CD4-positive, alpha-beta T cell (primary cell): Measurements from ENCODE around the gene SELENOF. TPM values are rescaled to one million over a fixed set of nuclear protein-coding genes. Genes with fewer than 3 reads are reported as not detected.

Experiments
- ATAC-seq: fragments of 200-7000 bp; cut with Tn5 transposase; one replicate; pipeline ENCODE4 v1.10.0; 2022; ENCODE audit warnings: mild to moderate bottlenecking; ENCODE audit not compliant: poor library complexity
- CTCF ChIA-PET: fragments of 350-600 bp; sonication (Branson Sonifier 250); formaldehyde crosslinking; loops from one replicate; lab custom pipeline; 2021; ENCODE audit warnings: antibody characterized with exemption, inconsistent platforms; lab: Charles Lee
- POLR2A ChIA-PET: fragments of 350-600 bp; sonication (Branson Sonifier 250); formaldehyde crosslinking; loops from one replicate; lab custom pipeline; 2021; ENCODE audit warnings: antibody characterized with exemption, inconsistent platforms; lab: Charles Lee
- DNase-seq, 14 experiments: peaks; one replicate each; pipeline ENCODE4 v3.0.0-alpha.2; 2013 to 2020; ENCODE audit warnings: mixed read lengths in 2 of 14
- H3K27ac ChIP-seq, 2 donors: one replicate each; pipeline versions ENCODE4 v1.5.1 to v1.7.0; 2013; ENCODE audit warnings: low read length in 2 of 2, low read depth in 1 of 2, mild to moderate bottlenecking in 1 of 2
- H3K27me3 ChIP-seq, 2 experiments: 1 replicate in 1 of 2; 2 replicates in 1 of 2; pipeline versions ENCODE4 v1.6.1 to v1.7.0; 2013; ENCODE audit warnings: low read length in 2 of 2, control low read depth in 1 of 2, mild to moderate bottlenecking in 1 of 2, moderate library complexity in 1 of 2; ENCODE audit not compliant: insufficient read depth in 2 of 2, control insufficient read depth in 1 of 2
- H3K36me3 ChIP-seq: one replicate; pipeline ENCODE4 v1.6.1; 2013; ENCODE audit warnings: low read length, control low read depth; ENCODE audit not compliant: insufficient read depth
- H3K4me1 ChIP-seq: one replicate; pipeline ENCODE4 v1.6.1; 2013; ENCODE audit warnings: low read length, control low read depth; ENCODE audit not compliant: insufficient read depth
- H3K4me3 ChIP-seq: one replicate; pipeline ENCODE4 v1.5.1; 2013; ENCODE audit warnings: mild to moderate bottlenecking, low read length, moderate library complexity
- H3K9me3 ChIP-seq, 2 experiments: 1 replicate in 1 of 2; 2 replicates in 1 of 2; pipeline versions ENCODE4 v1.6.1 to v1.7.0; 2013; ENCODE audit warnings: low read length in 2 of 2, mild to moderate bottlenecking in 2 of 2, control low read depth in 1 of 2, moderate library complexity in 1 of 2; ENCODE audit not compliant: control insufficient read depth in 1 of 2, insufficient read depth in 1 of 2
- H3K27ac Mint-ChIP-seq: one replicate; pipeline ENCODE4 v1.8.0; 2020; ENCODE audit warnings: mixed read lengths
- H3K27me3 Mint-ChIP-seq: one replicate; pipeline ENCODE4 v1.8.0; 2021; ENCODE audit warnings: mixed read lengths
- H3K36me3 Mint-ChIP-seq: one replicate; pipeline ENCODE4 v1.8.0; 2021; ENCODE audit warnings: low read depth, mixed read lengths
- H3K4me1 Mint-ChIP-seq: one replicate; pipeline ENCODE4 v1.8.0; 2021; ENCODE audit warnings: low read depth, mixed read lengths
- H3K4me3 Mint-ChIP-seq: one replicate; pipeline ENCODE4 v1.8.0; 2020; ENCODE audit warnings: mild to moderate bottlenecking, mixed read lengths
- H3K9me3 Mint-ChIP-seq: one replicate; pipeline ENCODE4 v1.8.0; 2020; ENCODE audit warnings: mixed read lengths
- CTCF ChIP-seq: fragments of 200-600 bp; IDR thresholded peaks from one replicate; pipeline ENCODE4 v1.8.0; 2022; ENCODE audit warnings: antibody characterized with exemption, mild to moderate bottlenecking
- intact Hi-C, 2 experiments: fragments of 100-400 bp; cut with DNase I in 1 of 2; cut with micrococcal nuclease in 1 of 2; formaldehyde crosslinking; loops; one replicate each; pipeline versions ENCODE4 v1.15.1 to v1.9.0; 2023 to 2025; cut with DNase I, micrococcal nuclease
- total RNA-seq, 174 experiments: library from RNA in 2 of 174; stranded (reverse) in 2 of 174; gene quantifications; one replicate each; pipeline ENCODE4 v1.2.3 and lab custom pipeline; 2021 to 2026

Gene SELENOF
- total RNA-seq, 2 experiments from 2014 or later = 74.1 to 74.9 TPM

- H3K4me1 Mint-ChIP-seq = no peaks in the 10 kb centered on the region
- no peak overlapping the region for H3K27ac Mint-ChIP-seq
- no peak for DNase-seq
- H3K27me3 Mint-ChIP-seq = no peaks in the 10 kb centered on the region
- Histone ChIP-seq H3K9me3 (no peaks in the 10 kb centered on the region), H3K36me3 (no peaks in the 10 kb centered on the region), H3K27me3 (no peaks in the 10 kb centered on the region), H3K4me1 (no peaks in the 10 kb centered on the region), H3K27ac (no peak overlapping the region), H3K4me3 (no peak overlapping the region)
- POLR2A ChIA-PET = no interaction called here
- TF ChIP-seq CTCF = no peak
- intact Hi-C loops = no loop called here
- H3K9me3 Mint-ChIP-seq = no peaks in the 10 kb centered on the region
- no peak for ATAC-seq
- H3K36me3 Mint-ChIP-seq = no peaks in the 10 kb centered on the region
- no peak overlapping the region for H3K4me3 Mint-ChIP-seq
- CTCF ChIA-PET = no interaction called here
Observed at GRCh38 chr1:86852782-86853408, 61.0 kb downstream of the SELENOF start.

- Histone ChIP-seq H3K27ac (no peak overlapping the region), H3K4me1 (no peaks in the 10 kb centered on the region), H3K4me3 (no peak overlapping the region), H3K36me3 (no peaks in the 10 kb centered on the region), H3K9me3 (no peaks in the 10 kb centered on the region), H3K27me3 (no peaks in the 10 kb centered on the region)
- Mint-ChIP-seq H3K36me3 (no peaks in the 10 kb centered on the region), H3K4me3 (no peak overlapping the region), H3K27me3 (no peaks in the 10 kb centered on the region), H3K27ac (no peak overlapping the region), H3K9me3 (no peaks in the 10 kb centered on the region), H3K4me1 (no peaks in the 10 kb centered on the region)
- ChIA-PET CTCF (no interaction called here), POLR2A (no interaction called here)
- intact Hi-C loops = no loop called here
- ATAC-seq (no peak), DNase-seq (no peak)
- no peak for TF ChIP-seq CTCF
Observed at GRCh38 chr1:86852289-86852688, 61.6 kb downstream of the SELENOF start.

- no peaks in the 10 kb centered on the region for H3K9me3 ChIP-seq
- H3K27ac Mint-ChIP-seq = no peak overlapping the region
- intact Hi-C loops = no loop called here
- DNase-seq (no peak), ATAC-seq (no peak)
- ChIA-PET CTCF (interaction anchor here (0.7 kb wide), 1 partner anchor 266 kb away, joined by 3 read pairs; no protein-coding TSS in a partner anchor), POLR2A (no interaction called here)
- H3K4me1 ChIP-seq = no peaks in the 10 kb centered on the region
- no peaks in the 10 kb centered on the region for H3K27me3 ChIP-seq
- no peaks in the 10 kb centered on the region for H3K4me1 Mint-ChIP-seq
- H3K4me3 ChIP-seq = no peak overlapping the region
- no peaks in the 10 kb centered on the region for H3K36me3 Mint-ChIP-seq
- no peaks in the 10 kb centered on the region for H3K9me3 Mint-ChIP-seq
- no peak for TF ChIP-seq CTCF
- no peaks in the 10 kb centered on the region for H3K36me3 ChIP-seq
- no peak overlapping the region for H3K27ac ChIP-seq
- H3K27me3 Mint-ChIP-seq = no peaks in the 10 kb centered on the region
- H3K4me3 Mint-ChIP-seq = no peak overlapping the region
Observed at GRCh38 chr1:86849756-86850155, 64.2 kb downstream of the SELENOF start.
